WTC11 (cell line): ENCODE data around the gene NUDCD3. TPM values are rescaled to one million over a fixed set of nuclear protein-coding genes. Genes with fewer than 3 reads are reported as not detected.

Experiments used
- ATAC-seq: fragments of 200-7000 bp; cut with Tn5 transposase; 2 replicates; pipeline ENCODE4 v1.10.0; 2021; ENCODE audit warnings: mild to moderate bottlenecking, moderate library complexity
- CTCF ChIA-PET: fragments of 300-600 bp; sonication (Branson Sonifier 250); formaldehyde crosslinking; loops from one replicate; lab custom pipeline; 2021; ENCODE audit warnings: antibody characterized with exemption; lab: Charles Lee
- POLR2A ChIA-PET: fragments of 350-600 bp; sonication (Branson Sonifier 250); formaldehyde crosslinking; loops from one replicate; lab custom pipeline; 2021; ENCODE audit warnings: antibody characterized with exemption; lab: Charles Lee
- DNase-seq: peaks from one replicate; pipeline ENCODE4 v3.0.0; 2021; ENCODE audit warnings: low spot score
- H3K27ac Mint-ChIP-seq: 2 replicates; pipeline ENCODE4 v1.8.0; 2021; ENCODE audit warnings: mixed read lengths
- H3K27me3 Mint-ChIP-seq: 2 replicates; pipeline ENCODE4 v1.8.0; 2021; ENCODE audit warnings: low read depth, mild to moderate bottlenecking, moderate library complexity, mixed read lengths
- H3K36me3 Mint-ChIP-seq: 2 replicates; pipeline ENCODE4 v1.8.0; 2021; ENCODE audit warnings: mixed read lengths
- H3K4me1 Mint-ChIP-seq: 2 replicates; pipeline ENCODE4 v1.8.0; 2022; ENCODE audit warnings: mixed read lengths
- H3K4me3 Mint-ChIP-seq: 2 replicates; pipeline ENCODE4 v1.8.0; 2021; ENCODE audit warnings: mild to moderate bottlenecking, moderate library complexity, mixed read lengths
- H3K9me3 Mint-ChIP-seq: 2 replicates; pipeline ENCODE4 v1.8.0; 2021; ENCODE audit warnings: mixed read lengths
- CREB1 ChIP-seq: sonication (generic); formaldehyde crosslinking; IDR thresholded peaks from 2 replicates; pipeline ENCODE4 v1.8.0; 2023; ENCODE audit warnings: mild to moderate bottlenecking, missing genetic modification reagents
- CREM ChIP-seq: sonication (generic); formaldehyde crosslinking; IDR thresholded peaks from 2 replicates; pipeline ENCODE4 v1.8.1; 2022; ENCODE audit warnings: mild to moderate bottlenecking, missing genetic modification reagents, moderate library complexity
- E2F1 ChIP-seq: sonication (generic); formaldehyde crosslinking; IDR thresholded peaks from 2 replicates; pipeline ENCODE4 v1.8.0; 2022; ENCODE audit warnings: mild to moderate bottlenecking, missing genetic modification reagents
- EMX1 ChIP-seq: fragments of 250-450 bp; sonication (Bioruptor Pico); IDR thresholded peaks from 2 replicates; pipeline ENCODE4 v1.8.0; 2021; ENCODE audit warnings: mild to moderate bottlenecking
- GRHL2 ChIP-seq: fragments of 250-450 bp; sonication (Bioruptor Pico); IDR thresholded peaks from 2 replicates; pipeline ENCODE4 v1.8.0; 2022; ENCODE audit warnings: mild to moderate bottlenecking, moderate library complexity; ENCODE audit not compliant: insufficient replicate concordance, severe bottlenecking
- GTF2I ChIP-seq: fragments of 250-450 bp; sonication (Bioruptor Pico); conservative IDR thresholded peaks from 2 replicates; pipeline ENCODE4 v1.4.0; 2021; ENCODE audit warnings: mild to moderate bottlenecking
- HMGXB4 ChIP-seq: sonication (generic); formaldehyde crosslinking; IDR thresholded peaks from 2 replicates; pipeline ENCODE4 v1.8.1; 2023; ENCODE audit warnings: mild to moderate bottlenecking, moderate library complexity, missing genetic modification reagents
- IRF2 ChIP-seq: sonication (generic); formaldehyde crosslinking; IDR thresholded peaks from 2 replicates; pipeline ENCODE4 v1.8.0; 2022; ENCODE audit warnings: low read depth, missing genetic modification reagents, borderline replicate concordance
- NFATC4 ChIP-seq: fragments of 250-450 bp; sonication (Bioruptor Pico); IDR thresholded peaks from 2 replicates; pipeline ENCODE4 v1.9.0; 2021; ENCODE audit warnings: mild to moderate bottlenecking
- NFYB ChIP-seq: sonication (generic); formaldehyde crosslinking; conservative IDR thresholded peaks from 2 replicates; pipeline ENCODE4 v1.8.0; 2022; ENCODE audit warnings: low read depth, missing genetic modification reagents
- OVOL2 ChIP-seq: fragments of 250-450 bp; sonication (Bioruptor Pico); IDR thresholded peaks from 2 replicates; pipeline ENCODE4 v1.9.0; 2021; ENCODE audit warnings: mild to moderate bottlenecking, borderline replicate concordance
- PRDM15 ChIP-seq: sonication (generic); formaldehyde crosslinking; IDR thresholded peaks from 2 replicates; pipeline ENCODE4 v1.8.0; 2022; ENCODE audit warnings: missing genetic modification reagents
- RORB ChIP-seq: fragments of 250-450 bp; sonication (Bioruptor Pico); IDR thresholded peaks from 2 replicates; pipeline ENCODE4 v1.9.0; 2021; ENCODE audit warnings: mild to moderate bottlenecking
- SMAD3 ChIP-seq: sonication (generic); formaldehyde crosslinking; IDR thresholded peaks from 2 replicates; pipeline ENCODE4 v1.8.0; 2022; ENCODE audit warnings: missing genetic modification reagents, mild to moderate bottlenecking, borderline replicate concordance
- SP1 ChIP-seq: sonication (generic); formaldehyde crosslinking; conservative IDR thresholded peaks from 2 replicates; pipeline ENCODE4 v1.8.1; 2022; ENCODE audit warnings: missing genetic modification reagents
- TEAD1 ChIP-seq: sonication (generic); formaldehyde crosslinking; IDR thresholded peaks from 2 replicates; pipeline ENCODE4 v1.8.0; 2022; ENCODE audit warnings: mild to moderate bottlenecking, missing genetic modification reagents
- ZNF281 ChIP-seq: sonication (generic); formaldehyde crosslinking; IDR thresholded peaks from 2 replicates; pipeline ENCODE4 v1.8.0; 2023; ENCODE audit warnings: mild to moderate bottlenecking, missing genetic modification reagents
- total RNA-seq: library from RNA; stranded (reverse); gene quantifications from 3 replicates; pipeline ENCODE4 v1.2.3, GENCODE V29; 2021

NUDCD3 gene
- total RNA-seq, 1 experiment from 2014 or later = 71.8 TPM

- no peaks in the 10 kb centered on the region for H3K4me1 Mint-ChIP-seq
- TF ChIP-seq PRDM15 (CRISPR knock-in tag) (no peak), CREB1 (no peak), HMGXB4 (CRISPR knock-in tag) (no peak), GTF2I (no peak), GRHL2 (CRISPR knock-in tag) (no peak), ZNF281 (CRISPR knock-in tag) (no peak), IRF2 (CRISPR knock-in tag) (no peak), SMAD3 (no peak), OVOL2 (CRISPR knock-in tag) (no peak), E2F1 (CRISPR knock-in tag) (no peak), CREM (CRISPR knock-in tag) (no peak), RORB (no peak), NFATC4 (CRISPR knock-in tag) (no peak), NFYB (CRISPR knock-in tag) (no peak), TEAD1 (CRISPR knock-in tag) (no peak), EMX1 (no peak), SP1 (CRISPR knock-in tag) (no peak)
- TF ChIP-seq, all 79 proteins: peak for 0
- ATAC-seq = no peak
Observed at GRCh38 chr7:44372560-44373417, 117.7 kb downstream of the NUDCD3 start.

More at GRCh38 chr7:44372560-44373417, 117.7 kb downstream of the NUDCD3 start:
- ChIA-PET POLR2A (no interaction called here), CTCF (interaction anchor here (3.7 kb wide), 1 partner anchor 24 kb away, joined by 17 read pairs; no protein-coding TSS in a partner anchor)
- H3K9me3 Mint-ChIP-seq = no peaks in the 10 kb centered on the region
- H3K36me3 Mint-ChIP-seq = no peaks in the 10 kb centered on the region
- H3K27ac Mint-ChIP-seq = no peak overlapping the region
- H3K4me3 Mint-ChIP-seq = no peak overlapping the region
- DNase-seq = no peak
- H3K27me3 Mint-ChIP-seq = peaks cover 13% of the 10 kb centered on the region
